HG02938 (cell line): Measurements from ENCODE around the gene C1QA.

Experiments used
- ATAC-seq: cut with Tn5 transposase; IDR thresholded peaks from one replicate; pipeline ENCODE4 v1.9.1; 2021; ENCODE audit warnings: mild to moderate bottlenecking, moderate library complexity; ENCODE audit not compliant: unreplicated experiment

C1QA gene

GRCh38 chr1:22636353-22636752 lies at the start of gene C1QA:
TSS of gene C1QA (plus strand) at chr1:22636628. CDS start at chr1:22637617, 989 bp downstream.
- ATAC-seq, result no peak

GRCh38 chr1:22587247-22587646 lies 49.2 kb upstream of the C1QA start:
- no peak for ATAC-seq

DNA sequence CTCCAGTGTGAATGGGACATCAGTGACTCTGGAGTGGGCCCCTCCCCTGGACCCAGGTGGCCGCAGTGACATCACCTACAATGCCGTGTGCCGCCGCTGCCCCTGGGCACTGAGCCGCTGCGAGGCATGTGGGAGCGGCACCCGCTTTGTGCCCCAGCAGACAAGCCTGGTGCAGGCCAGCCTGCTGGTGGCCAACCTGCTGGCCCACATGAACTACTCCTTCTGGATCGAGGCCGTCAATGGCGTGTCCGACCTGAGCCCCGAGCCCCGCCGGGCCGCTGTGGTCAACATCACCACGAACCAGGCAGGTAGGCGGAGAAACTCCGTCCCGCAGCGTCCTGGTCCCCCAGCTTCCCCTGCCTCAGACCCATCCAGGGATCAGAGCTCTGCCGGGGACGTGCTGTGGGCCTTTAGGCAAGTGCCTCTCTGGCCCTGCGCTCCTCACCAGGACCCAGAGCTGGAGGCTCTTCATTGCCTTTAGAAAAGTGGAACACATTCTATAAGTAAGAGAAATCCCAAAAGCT lies 47.5 kb upstream of the C1QA start:
- no peak for ATAC-seq

- ATAC-seq, result no peak
These were observed 44.9 kb upstream of the C1QA start for GRCh38 chr1:22591576-22591975.

GRCh38 chr1:22592051-22592450 lies 44.4 kb upstream of the C1QA start:
- ATAC-seq, result no peak

GRCh38 chr1:22592919-22593790 lies 43.3 kb upstream of the C1QA start:
- ATAC-seq, result no peak

- ATAC-seq, result no peak
These were observed 42.0 kb upstream of the C1QA start for GRCh38 chr1:22594396-22594795.

GRCh38 chr1:22595108-22595507 lies 41.3 kb upstream of the C1QA start:
- no peak for ATAC-seq

DNA sequence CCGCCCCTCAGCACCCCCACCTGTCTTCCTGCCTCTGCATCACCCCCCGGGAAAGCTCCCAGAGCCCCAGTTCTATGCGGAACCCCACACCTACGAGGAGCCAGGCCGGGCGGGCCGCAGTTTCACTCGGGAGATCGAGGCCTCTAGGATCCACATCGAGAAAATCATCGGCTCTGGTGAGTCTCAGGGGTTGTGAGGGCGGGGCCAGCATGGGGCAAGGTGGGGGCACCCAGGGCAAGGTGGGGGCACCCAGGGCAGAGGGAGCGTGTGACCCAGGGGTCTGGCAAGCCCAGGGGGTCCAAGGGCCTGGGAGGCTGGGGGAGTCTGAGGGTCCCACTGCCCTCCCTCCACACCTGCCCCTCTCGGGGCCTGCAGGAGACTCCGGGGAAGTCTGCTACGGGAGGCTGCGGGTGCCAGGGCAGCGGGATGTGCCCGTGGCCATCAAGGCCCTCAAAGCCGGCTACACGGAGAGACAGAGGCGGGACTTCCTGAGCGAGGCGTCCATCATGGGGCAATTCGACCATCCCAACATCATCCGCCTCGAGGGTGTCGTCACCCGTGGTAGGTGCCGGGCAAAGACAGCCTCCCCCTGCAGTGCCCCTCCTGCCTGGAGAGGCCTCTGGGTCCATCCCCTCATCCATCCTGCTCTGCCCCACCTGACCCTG lies 39.0 kb upstream of the C1QA start:
- no peak for ATAC-seq

DNA sequence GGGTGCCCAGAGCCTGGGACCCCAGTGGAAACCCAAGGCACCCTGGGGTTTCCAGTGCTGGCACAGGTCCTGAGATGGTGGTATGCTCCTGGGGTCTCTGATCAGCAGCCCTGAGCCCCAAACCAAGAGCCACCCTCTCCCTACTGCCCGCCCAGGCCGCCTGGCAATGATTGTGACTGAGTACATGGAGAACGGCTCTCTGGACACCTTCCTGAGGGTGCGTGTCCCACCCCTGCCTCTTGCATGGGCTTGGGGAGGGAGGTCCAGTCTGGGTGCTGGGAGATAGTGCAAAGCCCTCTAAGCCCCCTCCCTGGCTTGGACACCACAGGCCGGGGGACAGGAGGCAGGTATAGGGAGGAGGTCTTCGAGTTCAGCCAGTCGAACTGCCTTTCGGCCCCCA lies 38.4 kb upstream of the C1QA start:
- ATAC-seq, result no peak

- no peak for ATAC-seq
These were observed 37.7 kb upstream of the C1QA start for GRCh38 chr1:22598736-22599135.

GRCh38 chr1:22600071-22600816 lies 36.2 kb upstream of the C1QA start:
- no peak for ATAC-seq

DNA sequence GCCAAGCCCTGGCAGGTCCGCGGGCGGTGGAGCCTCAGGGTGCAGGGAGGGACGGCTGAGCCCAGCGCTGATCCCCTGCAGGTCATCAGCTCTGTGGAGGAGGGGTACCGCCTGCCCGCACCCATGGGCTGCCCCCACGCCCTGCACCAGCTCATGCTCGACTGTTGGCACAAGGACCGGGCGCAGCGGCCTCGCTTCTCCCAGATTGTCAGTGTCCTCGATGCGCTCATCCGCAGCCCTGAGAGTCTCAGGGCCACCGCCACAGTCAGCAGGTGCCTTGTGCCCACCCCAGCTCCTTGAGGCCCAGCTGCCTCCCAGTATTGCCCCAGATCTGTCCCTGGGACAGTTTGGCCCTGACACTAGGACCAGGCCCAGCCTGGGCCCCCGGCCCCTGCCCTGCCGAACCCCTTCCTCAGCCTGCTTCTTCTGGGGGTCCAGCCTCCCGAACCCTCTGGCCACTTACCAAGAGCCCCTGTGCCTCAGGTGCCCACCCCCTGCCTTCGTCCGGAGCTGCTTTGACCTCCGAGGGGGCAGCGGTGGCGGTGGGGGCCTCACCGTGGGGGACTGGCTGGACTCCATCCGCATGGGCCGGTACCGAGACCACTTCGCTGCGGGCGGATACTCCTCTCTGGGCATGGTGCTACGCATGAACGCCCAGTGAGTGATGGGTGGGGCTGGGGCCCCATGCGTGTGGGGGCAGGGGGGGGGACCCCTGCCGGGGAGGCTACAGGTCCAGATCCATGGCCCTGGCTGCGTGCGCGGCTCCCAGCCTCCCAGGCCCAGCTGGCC lies 35.4 kb upstream of the C1QA start:
- ATAC-seq, result no peak

DNA sequence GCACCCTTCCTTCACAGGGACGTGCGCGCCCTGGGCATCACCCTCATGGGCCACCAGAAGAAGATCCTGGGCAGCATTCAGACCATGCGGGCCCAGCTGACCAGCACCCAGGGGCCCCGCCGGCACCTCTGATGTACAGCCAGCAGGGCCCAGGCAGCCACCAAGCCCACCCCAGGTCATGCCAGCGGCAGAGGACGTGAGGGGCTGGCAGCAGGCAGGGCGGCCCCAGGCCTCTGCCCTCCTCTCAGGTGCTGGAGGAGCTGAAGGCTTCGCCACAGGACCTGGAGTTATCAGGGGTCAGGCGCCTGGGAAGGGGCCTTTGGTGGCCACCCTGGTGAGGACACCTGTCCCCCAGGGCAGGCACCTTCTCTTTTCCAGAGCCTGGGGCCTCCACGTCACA lies 34.8 kb upstream of the C1QA start:
- no peak for ATAC-seq

DNA sequence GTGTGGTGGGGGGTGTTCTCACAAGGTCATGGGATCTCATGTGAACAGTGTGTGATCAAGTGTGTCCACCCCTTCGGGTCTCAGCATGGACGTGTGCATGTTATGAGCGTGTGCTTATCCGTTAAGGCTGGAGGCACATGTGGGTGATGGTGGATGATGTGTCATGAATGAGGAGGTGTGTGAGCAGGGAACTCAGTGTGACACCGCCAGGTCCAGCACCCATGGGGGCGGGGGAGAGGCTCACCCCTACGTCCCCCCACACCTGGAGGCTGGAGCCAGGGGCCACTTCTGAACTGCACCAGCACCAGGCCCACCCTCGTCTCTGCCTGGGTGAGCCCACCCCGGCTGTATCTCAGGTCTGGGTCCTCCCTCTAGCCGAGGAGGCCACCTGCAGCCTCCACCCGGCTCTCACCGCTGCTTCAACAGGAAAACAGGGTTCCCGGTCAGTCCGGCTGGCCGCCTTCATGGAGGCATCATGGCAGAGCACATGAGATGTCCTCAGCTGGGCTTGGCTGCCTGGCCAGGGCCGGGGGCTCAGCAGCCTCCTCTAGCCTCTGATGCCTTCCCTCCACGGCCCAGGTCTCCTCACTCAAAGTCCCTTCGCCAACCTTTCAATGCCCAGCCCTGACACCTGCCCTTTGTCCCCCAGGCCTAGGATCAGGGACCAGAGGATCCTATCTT lies 34.2 kb upstream of the C1QA start:
- ATAC-seq, result no peak

DNA sequence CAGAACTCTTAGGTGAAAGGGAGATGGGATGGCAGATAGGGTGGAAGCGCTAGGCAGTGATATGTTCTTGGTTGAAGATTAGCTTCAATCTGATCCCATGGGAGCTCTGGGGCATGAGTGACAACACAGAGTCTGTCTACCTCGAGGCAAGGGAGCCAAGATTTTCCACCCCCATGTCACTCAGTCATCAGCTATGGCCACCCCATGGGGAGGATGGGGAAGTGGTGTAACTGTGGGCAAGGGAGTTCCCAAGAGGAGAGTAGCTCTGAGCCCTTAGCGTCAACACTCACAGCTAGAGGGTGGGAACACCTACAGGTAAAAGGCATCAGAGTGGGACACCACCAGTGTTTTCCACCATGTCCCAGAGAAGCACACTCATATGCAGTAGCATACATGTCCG lies 30.3 kb upstream of the C1QA start:
- no peak for ATAC-seq

DNA sequence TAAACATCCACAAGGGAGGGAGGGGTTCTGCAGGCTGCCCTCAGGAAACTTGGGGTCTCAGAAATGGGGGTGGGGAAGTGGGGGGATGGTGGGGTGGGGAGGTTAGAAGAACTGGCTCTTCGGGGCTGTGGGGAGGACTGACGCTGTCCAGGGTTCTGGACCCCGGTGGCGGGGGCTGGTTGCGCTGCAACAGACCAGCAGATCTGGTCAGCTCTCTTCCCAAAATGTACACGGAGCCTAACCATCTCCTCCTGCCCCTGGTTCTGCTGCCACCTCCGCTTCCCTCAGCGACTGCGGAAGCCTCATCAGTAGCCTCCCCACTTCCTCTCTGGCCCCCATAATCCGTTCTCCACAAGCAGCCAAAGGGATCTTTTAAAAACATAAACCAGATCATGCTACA lies 29.3 kb upstream of the C1QA start:
- no peak for ATAC-seq

DNA sequence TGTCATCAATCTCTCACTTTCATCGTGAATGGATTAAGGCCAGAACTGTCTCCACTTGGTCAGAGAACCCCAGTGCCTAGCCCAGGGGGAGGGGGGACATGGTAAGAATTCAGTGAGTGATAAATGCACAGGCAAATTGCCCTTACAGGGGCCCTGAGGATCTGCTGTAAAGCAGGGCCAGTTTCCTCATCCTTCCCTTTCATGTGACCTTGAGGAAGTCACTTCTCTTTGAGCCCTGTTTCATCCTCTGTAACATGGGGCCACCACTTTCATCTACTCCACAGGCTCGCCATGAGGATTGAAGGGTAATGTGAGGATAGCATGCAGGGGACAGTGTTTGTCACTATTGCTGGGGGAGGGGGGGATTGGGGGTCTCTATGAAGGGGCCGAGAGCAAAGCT lies 28.1 kb upstream of the C1QA start:
- no peak for ATAC-seq

GRCh38 chr1:22609291-22609690 lies 27.1 kb upstream of the C1QA start:
- no peak for ATAC-seq

DNA sequence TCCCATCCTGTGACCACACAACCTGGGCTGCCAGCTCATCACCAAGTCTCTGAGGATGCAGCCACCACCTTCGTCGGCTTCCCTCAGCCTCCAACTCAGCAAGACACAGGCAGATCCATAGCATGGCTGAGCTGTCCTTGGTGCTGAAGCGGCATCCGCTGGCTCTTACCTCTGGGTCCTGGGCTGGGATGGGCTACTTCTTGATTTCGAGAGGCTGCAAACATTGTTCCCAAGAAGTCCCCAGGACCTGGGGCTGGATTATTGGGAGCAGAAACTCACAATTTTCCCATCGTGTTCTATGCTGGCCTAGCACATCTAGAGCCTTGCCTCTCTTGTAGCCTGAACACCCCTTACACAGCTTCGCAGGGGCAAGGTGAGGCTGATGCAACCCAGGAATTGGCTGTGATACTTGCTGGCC lies 24.9 kb upstream of the C1QA start:
- no peak for ATAC-seq
